Measurements from ENCODE around the gene C12orf57. TPM values are rescaled to one million over a fixed set of nuclear protein-coding genes. Genes with fewer than 3 reads are reported as not detected.

C12orf57 gene
- total and polyA plus RNA-seq, 2 of the 8 experiments (the other 6 are each of a cell fraction or from before 2014, with no cell fraction given), result 174 to 993 TPM

DNA sequence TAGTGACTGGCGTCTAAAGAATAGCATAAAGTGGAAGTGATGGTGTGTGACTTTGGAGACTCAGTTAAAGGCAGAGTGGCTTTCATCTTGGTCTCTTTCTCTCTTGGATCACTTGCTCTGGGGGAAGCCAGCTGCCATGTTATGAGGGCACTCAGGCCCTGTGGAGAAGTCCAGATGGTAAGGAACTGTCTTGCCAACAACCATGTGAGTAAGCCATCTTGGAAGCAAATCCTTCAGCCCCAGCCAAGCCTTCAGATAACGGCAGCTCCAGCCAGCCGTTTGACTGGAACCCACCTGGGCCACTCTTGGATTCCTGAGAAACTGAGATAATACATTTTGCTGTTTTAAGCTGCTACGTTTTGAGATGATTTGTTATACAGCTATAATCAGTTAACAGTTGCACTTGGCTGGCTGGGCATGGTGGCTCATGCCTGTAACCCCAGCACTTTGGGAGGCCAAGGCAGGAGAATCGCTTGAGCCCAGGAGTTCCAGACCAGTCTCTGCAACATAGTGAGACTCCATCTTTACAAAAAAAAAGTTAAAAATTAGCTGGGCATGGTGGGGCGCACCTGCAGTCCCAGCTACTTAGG is 46.9 kb upstream of the C12orf57 start:
- Histone ChIP-seq H2BK5ac (ENCODE audit: low read depth, low read length) (no peak overlapping the region), H3K79me1 (ENCODE audit: low read depth, low read length) (no peaks in the 10 kb centered on the region), H3K27ac (ENCODE audit: low read depth, low read length) (no peak overlapping the region), H3K27me3 (replicated peaks in 1 of 4; ENCODE audit: control insufficient read depth in 3 of 4, extremely low read depth in 1 of 4, insufficient read depth in 3 of 4, low read length in 3 of 4) (no peaks in the 10 kb centered on the region), H4K8ac (ENCODE audit: extremely low read depth, insufficient read depth, low read length) (no peak overlapping the region), H3K79me2 (ENCODE audit: control insufficient read depth in 1 of 2, insufficient read depth in 2 of 2, low read length in 2 of 2) (no peaks in the 10 kb centered on the region), H3K4me1 (replicated peaks in 1 of 4; ENCODE audit: control insufficient read depth in 3 of 4, insufficient read depth in 4 of 4, low read length in 3 of 4) (peaks cover 0 to 5% (median 1%) of the 10 kb centered on the region in 4 experiments; a peak in 2 of 7 replicates), H2AK5ac (ENCODE audit: low read depth, low read length) (no peak overlapping the region), H4K20me1 (replicated peaks in 1 of 2; ENCODE audit: control insufficient read depth in 1 of 2, insufficient read depth in 2 of 2, low read length in 2 of 2) (no peaks in the 10 kb centered on the region), H2BK12ac (ENCODE audit: low read depth, low read length) (no peak overlapping the region), H3K56ac (replicated peaks; ENCODE audit: insufficient read length, low read depth, low read length) (no peak overlapping the region), H3K14ac (ENCODE audit: insufficient read length) (no peak overlapping the region), H3K23ac (ENCODE audit: insufficient read length) (no peak overlapping the region), H3K4me2 (ENCODE audit: insufficient read depth in 1 of 2, low read depth in 2 of 2, low read length in 2 of 2) (no peak overlapping the region), H2AFZ (ENCODE audit: low read length) (no peak overlapping the region), H3K18ac (ENCODE audit: extremely low read depth, low read length) (no peak overlapping the region), H3K4ac (replicated peaks; ENCODE audit: insufficient read length, low read depth, low read length) (no peak overlapping the region), H3K9ac (replicated peaks in 1 of 4; ENCODE audit: extremely low read depth in 1 of 4, low read depth in 3 of 4, low read length in 3 of 4) (no peak overlapping the region), H4K91ac (replicated peaks; ENCODE audit: insufficient read length, low read length) (no peak overlapping the region), H4K5ac (ENCODE audit: insufficient read length, low read depth, low read length) (no peak overlapping the region), H3K9me3 (ENCODE audit: insufficient read depth in 2 of 2, low read depth in 1 of 2, low read length in 1 of 2) (no peaks in the 10 kb centered on the region), H3K23me2 (ENCODE audit: low read depth, low read length) (no peaks in the 10 kb centered on the region), H2BK20ac (ENCODE audit: low read length) (no peak overlapping the region), H2BK15ac (ENCODE audit: low read length) (no peak overlapping the region), H3K4me3 (ENCODE audit: extremely low read depth in 1 of 4, insufficient read depth in 2 of 4, low read depth in 3 of 4, low read length in 4 of 4) (no peak overlapping the region), H3K36me3 (ENCODE audit: control insufficient read depth in 2 of 4, insufficient read depth in 4 of 4, low read length in 3 of 4) (no peaks in the 10 kb centered on the region), H2BK120ac (replicated peaks; ENCODE audit: low read depth, low read length) (no peak overlapping the region)
- DNase-seq (ENCODE audit: low read depth in 1 of 2, low spot score in 2 of 2), result no peak
- ChIA-PET CTCF (ENCODE audit: partially characterized antibody) (interaction anchor here (0.6 to 3.0 kb wide), 5 partner anchors 11 to 204 kb away, joined by 3 to 14 read pairs (median 5); partner anchors contain the start of gene SPSB2), POLR2A (ENCODE audit: partially characterized antibody) (interaction anchor here (0.6 to 2.0 kb wide), 7 partner anchors 12 to 816 kb away, joined by 3 to 6 read pairs (median 3); partner anchors contain the start of gene SPSB2)
- 85% methylated on average over 6 of the region's 6 CpGs; no CpG with 5 or more reads in 1 of the 2 experiments for WGBS, 2 experiments (ENCODE audit: extremely low coverage in 1 of 2, insufficient coverage in 1 of 2, insufficient read length in 1 of 2, insufficient replicate concordance in 2 of 2, low coverage in 1 of 2, low lambda C conversion rate in 2 of 2, missing lambda C conversion rate in 1 of 2)
- no peak for FAIRE-seq
- TF ChIP-seq SAP30 (IDR thresholded peaks at IDR 0.05; ENCODE audit: insufficient read depth, insufficient replicate concordance, low read length), result no peak
- TF ChIP-seq GTF2F1 (IDR thresholded peaks at IDR 0.05; ENCODE audit: borderline replicate concordance, low read depth, low read length), result no peak
- no peak for TF ChIP-seq HDAC2 (IDR thresholded peaks at IDR 0.05; ENCODE audit: borderline replicate concordance in 1 of 2, low read depth in 2 of 2, low read length in 2 of 2)
- TF ChIP-seq TCF12 (IDR thresholded peaks at IDR 0.05; ENCODE audit: low read depth, low read length), result no peak
- TF ChIP-seq TAF7 (optimal IDR thresholded peaks at IDR 0.05; ENCODE audit: borderline replicate concordance, low read depth, low read length), result no peak
- TF ChIP-seq, protein P1, sequence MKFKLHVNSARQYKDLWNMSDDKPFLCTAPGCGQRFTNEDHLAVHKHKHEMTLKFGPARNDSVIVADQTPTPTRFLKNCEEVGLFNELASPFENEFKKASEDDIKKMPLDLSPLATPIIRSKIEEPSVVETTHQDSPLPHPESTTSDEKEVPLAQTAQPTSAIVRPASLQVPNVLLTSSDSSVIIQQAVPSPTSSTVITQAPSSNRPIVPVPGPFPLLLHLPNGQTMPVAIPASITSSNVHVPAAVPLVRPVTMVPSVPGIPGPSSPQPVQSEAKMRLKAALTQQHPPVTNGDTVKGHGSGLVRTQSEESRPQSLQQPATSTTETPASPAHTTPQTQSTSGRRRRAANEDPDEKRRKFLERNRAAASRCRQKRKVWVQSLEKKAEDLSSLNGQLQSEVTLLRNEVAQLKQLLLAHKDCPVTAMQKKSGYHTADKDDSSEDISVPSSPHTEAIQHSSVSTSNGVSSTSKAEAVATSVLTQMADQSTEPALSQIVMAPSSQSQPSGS (IDR thresholded peaks at IDR 0.05; ENCODE audit: low read length), result no peak
- TF ChIP-seq SP4 (IDR thresholded peaks at IDR 0.05; ENCODE audit: low read length), result no peak
- TF ChIP-seq, protein P2, sequence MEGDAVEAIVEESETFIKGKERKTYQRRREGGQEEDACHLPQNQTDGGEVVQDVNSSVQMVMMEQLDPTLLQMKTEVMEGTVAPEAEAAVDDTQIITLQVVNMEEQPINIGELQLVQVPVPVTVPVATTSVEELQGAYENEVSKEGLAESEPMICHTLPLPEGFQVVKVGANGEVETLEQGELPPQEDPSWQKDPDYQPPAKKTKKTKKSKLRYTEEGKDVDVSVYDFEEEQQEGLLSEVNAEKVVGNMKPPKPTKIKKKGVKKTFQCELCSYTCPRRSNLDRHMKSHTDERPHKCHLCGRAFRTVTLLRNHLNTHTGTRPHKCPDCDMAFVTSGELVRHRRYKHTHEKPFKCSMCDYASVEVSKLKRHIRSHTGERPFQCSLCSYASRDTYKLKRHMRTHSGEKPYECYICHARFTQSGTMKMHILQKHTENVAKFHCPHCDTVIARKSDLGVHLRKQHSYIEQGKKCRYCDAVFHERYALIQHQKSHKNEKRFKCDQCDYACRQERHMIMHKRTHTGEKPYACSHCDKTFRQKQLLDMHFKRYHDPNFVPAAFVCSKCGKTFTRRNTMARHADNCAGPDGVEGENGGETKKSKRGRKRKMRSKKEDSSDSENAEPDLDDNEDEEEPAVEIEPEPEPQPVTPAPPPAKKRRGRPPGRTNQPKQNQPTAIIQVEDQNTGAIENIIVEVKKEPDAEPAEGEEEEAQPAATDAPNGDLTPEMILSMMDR (IDR thresholded peaks at IDR 0.05; ENCODE audit: control extremely low read depth in 1 of 3, insufficient read depth in 1 of 3, low read depth in 1 of 3, low read length in 3 of 3), result no peak

All from H1 (cell line).